Measurements from ENCODE around the gene CABP4.
"Not testable (repeated sequence)": the region's sequence is repeated elsewhere in the genome, so short reads cannot be mapped to it uniquely, and the experiment has no call there.

Gene CABP4

GRCh38 chr11:67415501-67416304, 39.5 kb upstream of the CABP4 start, which contains the start of gene CARNS1:
Gene CARNS1 (plus strand): TSS chr11:67415678. CDS start chr11:67416200, 522 bp downstream.
- Mint-ChIP-seq H3K4me3 (peak within 1 kb of the TSS; percentile 51), H3K27me3 (ENCODE audit: low read depth) (peaks cover 21% of the 10 kb centered on the region), H3K9me3 (no peaks in the 10 kb centered on the region), H3K4me1 (ENCODE audit: low read depth) (peaks cover 35% of the 10 kb centered on the region), H3K27ac (no peak within 1 kb of the TSS), H3K36me3 (ENCODE audit: low read depth) (peaks cover 3% of the 10 kb centered on the region)

GRCh38 chr11:67416416-67417335, 38.5 kb upstream of the CABP4 start:
- Mint-ChIP-seq H3K27ac (no peak overlapping the region), H3K36me3 (ENCODE audit: low read depth) (peaks cover 3% of the 10 kb centered on the region), H3K4me1 (ENCODE audit: low read depth) (peaks cover 33% of the 10 kb centered on the region)

GRCh38 chr11:67417425-67417824, 37.7 kb upstream of the CABP4 start:
- Mint-ChIP-seq H3K4me1 (ENCODE audit: low read depth) (peaks cover 25% of the 10 kb centered on the region), H3K9me3 (no peaks in the 10 kb centered on the region), H3K27me3 (ENCODE audit: low read depth) (peaks cover 21% of the 10 kb centered on the region), H3K27ac (no peak overlapping the region), H3K36me3 (ENCODE audit: low read depth) (peaks cover 3% of the 10 kb centered on the region), H3K4me3 (no peak overlapping the region)

More at GRCh38 chr11:67416416-67417335, 38.5 kb upstream of the CABP4 start:
- Mint-ChIP-seq H3K9me3 (no peaks in the 10 kb centered on the region), H3K4me3 (peak overlapping the region; percentile 54), H3K27me3 (ENCODE audit: low read depth) (peaks cover 21% of the 10 kb centered on the region)

GRCh38 chr11:67418476-67419281, 36.5 kb upstream of the CABP4 start:
- Mint-ChIP-seq H3K4me3 (peak overlapping the region; percentile 5), H3K36me3 (ENCODE audit: low read depth) (no peaks in the 10 kb centered on the region), H3K9me3 (no peaks in the 10 kb centered on the region), H3K4me1 (ENCODE audit: low read depth) (peaks cover 16% of the 10 kb centered on the region), H3K27ac (no peak overlapping the region), H3K27me3 (ENCODE audit: low read depth) (peaks cover 15% of the 10 kb centered on the region)

GRCh38 chr11:67419325-67420049, 35.7 kb upstream of the CABP4 start:
- H3K4me1 Mint-ChIP-seq (ENCODE audit: low read depth) = peaks cover 16% of the 10 kb centered on the region
- no peak overlapping the region for H3K27ac Mint-ChIP-seq
- H3K27me3 Mint-ChIP-seq (ENCODE audit: low read depth) = peaks cover 15% of the 10 kb centered on the region
- peak overlapping the region; percentile 72 for H3K4me3 Mint-ChIP-seq
- no peaks in the 10 kb centered on the region for H3K36me3 Mint-ChIP-seq (ENCODE audit: low read depth)
- no peaks in the 10 kb centered on the region for H3K9me3 Mint-ChIP-seq

GRCh38 chr11:67420147-67420645, 35.0 kb upstream of the CABP4 start:
- Mint-ChIP-seq H3K4me1 (ENCODE audit: low read depth) (peaks cover 13% of the 10 kb centered on the region), H3K4me3 (peak overlapping the region; percentile 72), H3K36me3 (ENCODE audit: low read depth) (no peaks in the 10 kb centered on the region), H3K9me3 (no peaks in the 10 kb centered on the region), H3K27ac (no peak overlapping the region), H3K27me3 (ENCODE audit: low read depth) (peaks cover 15% of the 10 kb centered on the region)

- no peaks in the 10 kb centered on the region for H3K36me3 Mint-ChIP-seq (ENCODE audit: low read depth)
- H3K4me1 Mint-ChIP-seq (ENCODE audit: low read depth) = peaks cover 16% of the 10 kb centered on the region
- peaks cover 15% of the 10 kb centered on the region for H3K27me3 Mint-ChIP-seq (ENCODE audit: low read depth)
- H3K4me3 Mint-ChIP-seq = peak overlapping the region; percentile 71
- no peaks in the 10 kb centered on the region for H3K9me3 Mint-ChIP-seq
- H3K27ac Mint-ChIP-seq = peak overlapping the region; percentile 55
Observed at GRCh38 chr11:67420646-67421429, 34.3 kb upstream of the CABP4 start.

GRCh38 chr11:67421430-67422031, 33.6 kb upstream of the CABP4 start:
- peaks cover 12% of the 10 kb centered on the region for H3K4me1 Mint-ChIP-seq (ENCODE audit: low read depth)

GRCh38 chr11:67422891-67423290, 32.3 kb upstream of the CABP4 start:
- Mint-ChIP-seq H3K4me3 (peak overlapping the region; percentile 6), H3K27ac (no peak overlapping the region), H3K27me3 (ENCODE audit: low read depth) (peaks cover 5% of the 10 kb centered on the region), H3K36me3 (ENCODE audit: low read depth) (peaks cover 3% of the 10 kb centered on the region), H3K4me1 (ENCODE audit: low read depth) (peaks cover 16% of the 10 kb centered on the region), H3K9me3 (no peaks in the 10 kb centered on the region)

More at GRCh38 chr11:67421430-67422031, 33.6 kb upstream of the CABP4 start:
- Mint-ChIP-seq H3K27ac (peak overlapping the region; percentile 55), H3K4me3 (peak overlapping the region; percentile 71), H3K36me3 (ENCODE audit: low read depth) (no peaks in the 10 kb centered on the region), H3K27me3 (ENCODE audit: low read depth) (peaks cover 8% of the 10 kb centered on the region), H3K9me3 (no peaks in the 10 kb centered on the region)

GRCh38 chr11:67423466-67423865, 31.7 kb upstream of the CABP4 start:
- H3K27me3 Mint-ChIP-seq (ENCODE audit: low read depth) = peaks cover 5% of the 10 kb centered on the region
- no peaks in the 10 kb centered on the region for H3K9me3 Mint-ChIP-seq
- H3K36me3 Mint-ChIP-seq (ENCODE audit: low read depth) = peaks cover 3% of the 10 kb centered on the region
- no peak overlapping the region for H3K27ac Mint-ChIP-seq
- H3K4me1 Mint-ChIP-seq (ENCODE audit: low read depth) = peaks cover 17% of the 10 kb centered on the region
- no peak overlapping the region for H3K4me3 Mint-ChIP-seq

- no peak overlapping the region for H3K27ac Mint-ChIP-seq
- no peaks in the 10 kb centered on the region for H3K9me3 Mint-ChIP-seq
- H3K27me3 Mint-ChIP-seq (ENCODE audit: low read depth) = peaks cover 5% of the 10 kb centered on the region
- no peak overlapping the region for H3K4me3 Mint-ChIP-seq
- peaks cover 5% of the 10 kb centered on the region for H3K36me3 Mint-ChIP-seq (ENCODE audit: low read depth)
- peaks cover 19% of the 10 kb centered on the region for H3K4me1 Mint-ChIP-seq (ENCODE audit: low read depth)
Observed at GRCh38 chr11:67423891-67424613, 31.1 kb upstream of the CABP4 start.

- H3K4me3 Mint-ChIP-seq = peak overlapping the region; percentile 98
- H3K27me3 Mint-ChIP-seq (ENCODE audit: low read depth); H3K9me3 Mint-ChIP-seq: not testable (repeated sequence)
- peak overlapping the region; percentile 96 for H3K27ac Mint-ChIP-seq
- peaks cover 27% of the 10 kb centered on the region for H3K4me1 Mint-ChIP-seq (ENCODE audit: low read depth)
- peaks cover 17% of the 10 kb centered on the region for H3K36me3 Mint-ChIP-seq (ENCODE audit: low read depth)
Observed at GRCh38 chr11:67427364-67427859, 27.7 kb upstream of the CABP4 start.
